CMK (cell line): ENCODE data around the gene CELA1.
"Not testable (repeated sequence)": the region's sequence is repeated elsewhere in the genome, so short reads cannot be mapped to it uniquely, and the experiment has no call there.

Experiments
- DNase-seq: peaks from one replicate; pipeline ENCODE4 v3.0.0-alpha.2; 2010; ENCODE audit warnings: low read depth

Gene CELA1

GRCh38 chr12:51311389-51311788 lies 35.1 kb downstream of the CELA1 start:
- DNase-seq, result no peak

- no peak for DNase-seq
These were observed 38.6 kb downstream of the CELA1 start for GRCh38 chr12:51307655-51308593.

GRCh38 chr12:51306507-51306906 lies 40.0 kb downstream of the CELA1 start:
- no peak for DNase-seq

- not testable (repeated sequence) for DNase-seq
These were observed 45.7 kb downstream of the CELA1 start for GRCh38 chr12:51300768-51301167.

- DNase-seq, result no peak
These were observed 50.8 kb downstream of the CELA1 start for GRCh38 chr12:51295651-51296050.

- not testable (repeated sequence) for DNase-seq
These were observed 52.4 kb downstream of the CELA1 start for GRCh38 chr12:51294097-51294496.

GRCh38 chr12:51293696-51294095 lies 52.8 kb downstream of the CELA1 start:
- no peak for DNase-seq

GRCh38 chr12:51291603-51292513 lies 54.6 kb downstream of the CELA1 start:
- not testable (repeated sequence) for DNase-seq

- DNase-seq, result no peak
These were observed 60.6 kb downstream of the CELA1 start for GRCh38 chr12:51285843-51286242.

- DNase-seq, result no peak
These were observed 65.1 kb downstream of the CELA1 start for GRCh38 chr12:51281202-51281924.
